GM04503 (cell line): ENCODE measurements around the gene LRP2.

Source experiments
- DNase-seq: peaks from one replicate; pipeline ENCODE4 v3.0.0-alpha.2; 2012; ENCODE audit warnings: low read depth

The LRP2 gene

GRCh38 chr2:169240405-169240804 is 121.9 kb downstream of the LRP2 start:
- no peak for DNase-seq

- DNase-seq = no peak
Observed at GRCh38 chr2:169237939-169238338, 124.4 kb downstream of the LRP2 start.

- DNase-seq = no peak
Observed at GRCh38 chr2:169237286-169237685, 125.0 kb downstream of the LRP2 start.

GRCh38 chr2:169232551-169233154 is 129.7 kb downstream of the LRP2 start:
- no peak for DNase-seq

- DNase-seq = no peak
Observed at GRCh38 chr2:169230204-169230603, 132.1 kb downstream of the LRP2 start.

- DNase-seq = no peak
Observed at GRCh38 chr2:169229590-169229989, 132.7 kb downstream of the LRP2 start.

GRCh38 chr2:169225906-169226305 is 136.4 kb downstream of the LRP2 start:
- DNase-seq = no peak

GRCh38 chr2:169225233-169225750 is 137.0 kb downstream of the LRP2 start:
- DNase-seq = no peak

GRCh38 chr2:169222665-169223064 is 139.7 kb downstream of the LRP2 start:
- no peak for DNase-seq

GRCh38 chr2:169221745-169222369 is 140.5 kb downstream of the LRP2 start:
- no peak for DNase-seq

GRCh38 chr2:169210917-169211316 is 151.4 kb downstream of the LRP2 start:
- DNase-seq = no peak

- no peak for DNase-seq
Observed at GRCh38 chr2:169208026-169208425, 154.3 kb downstream of the LRP2 start.

- no peak for DNase-seq
Observed at GRCh38 chr2:169205176-169205575, 157.2 kb downstream of the LRP2 start.

- no peak for DNase-seq
Observed at GRCh38 chr2:169203952-169204351, 158.4 kb downstream of the LRP2 start.

- DNase-seq = no peak
Observed at GRCh38 chr2:169200756-169201155, 161.6 kb downstream of the LRP2 start.

- DNase-seq = no peak
Observed at GRCh38 chr2:169193618-169194017, 168.7 kb downstream of the LRP2 start.

GRCh38 chr2:169190197-169190775 is 172.0 kb downstream of the LRP2 start:
- DNase-seq = no peak

- no peak for DNase-seq
Observed at GRCh38 chr2:169189132-169189531, 173.2 kb downstream of the LRP2 start.

- no peak for DNase-seq
Observed at GRCh38 chr2:169185711-169186110, 176.6 kb downstream of the LRP2 start.

GRCh38 chr2:169184074-169184473 is 178.3 kb downstream of the LRP2 start:
- no peak for DNase-seq

- DNase-seq = no peak
Observed at GRCh38 chr2:169182573-169182972, 179.8 kb downstream of the LRP2 start.

- no peak for DNase-seq
Observed at GRCh38 chr2:169178804-169179390, 183.4 kb downstream of the LRP2 start.

GRCh38 chr2:169178364-169178763 is 184.0 kb downstream of the LRP2 start:
- DNase-seq = no peak
